Neural crest cell (in vitro differentiated cells): ENCODE data around the gene PRMT2. TPM values are rescaled to one million over a fixed set of nuclear protein-coding genes. Genes with fewer than 3 reads are reported as not detected.
"Not testable (repeated sequence)": the region's sequence is repeated elsewhere in the genome, so short reads cannot be mapped to it uniquely, and the experiment has no call there.

Experiments used
- DNase-seq: peaks from one replicate; pipeline ENCODE4 v3.0.0; 2021; ENCODE audit warnings: low read depth, mixed read lengths, low spot score
- H3K27ac Mint-ChIP-seq: one replicate; pipeline ENCODE4 v1.8.0; 2021; ENCODE audit warnings: mild to moderate bottlenecking, mixed read lengths; ENCODE audit not compliant: unreplicated experiment
- H3K27me3 Mint-ChIP-seq: 2 replicates; pipeline ENCODE4 v1.8.0; 2021; ENCODE audit warnings: low read depth, mild to moderate bottlenecking, mixed read lengths
- H3K36me3 Mint-ChIP-seq: 2 replicates; pipeline ENCODE4 v1.8.0; 2021; ENCODE audit warnings: low read depth, mild to moderate bottlenecking, mixed read lengths
- H3K4me1 Mint-ChIP-seq: 2 replicates; pipeline ENCODE4 v1.8.0; 2021; ENCODE audit warnings: mixed read lengths
- H3K4me3 Mint-ChIP-seq: one replicate; pipeline ENCODE4 v1.8.0; 2021; ENCODE audit warnings: mild to moderate bottlenecking, mixed read lengths
- H3K9me3 Mint-ChIP-seq: 2 replicates; pipeline ENCODE4 v1.8.0; 2021; ENCODE audit warnings: mixed read lengths
- CTCF ChIP-seq: fragments of 200-600 bp; sonication (generic); conservative IDR thresholded peaks from 2 replicates; pipeline ENCODE4 v1.5.0; 2021; ENCODE audit warnings: antibody characterized with exemption, mild to moderate bottlenecking
- total RNA-seq: library from RNA; stranded (reverse); gene quantifications from 2 replicates; pipeline ENCODE4 v1.2.1, GENCODE V29; 2021

PRMT2 gene
- total RNA-seq, 1 donor from 2014 or later: 109 TPM

GRCh38 chr21:46664316-46664995 is 29.0 kb downstream of the PRMT2 start:
- no peak for TF ChIP-seq CTCF

GRCh38 chr21:46665566-46665965 is 30.1 kb downstream of the PRMT2 start:
- Mint-ChIP-seq H3K36me3 (peaks cover 6% of the 10 kb centered on the region), H3K27ac (no peak overlapping the region), H3K9me3 (no peaks in the 10 kb centered on the region), H3K4me3 (peak overlapping the region; percentile 67), H3K27me3 (peaks cover 9% of the 10 kb centered on the region), H3K4me1 (peaks cover 12% of the 10 kb centered on the region)
- TF ChIP-seq CTCF: no peak
- DNase-seq: no peak

More at GRCh38 chr21:46664316-46664995, 29.0 kb downstream of the PRMT2 start:
- Mint-ChIP-seq H3K4me1 (peaks cover 14% of the 10 kb centered on the region), H3K36me3 (peaks cover 7% of the 10 kb centered on the region), H3K9me3 (no peaks in the 10 kb centered on the region), H3K27ac (no peak overlapping the region), H3K27me3 (peaks cover 9% of the 10 kb centered on the region), H3K4me3 (no peak overlapping the region)
- DNase-seq: no peak

- TF ChIP-seq CTCF: no peak
- no peak overlapping the region for H3K27ac Mint-ChIP-seq
- DNase-seq: no peak
- H3K9me3 Mint-ChIP-seq: no peaks in the 10 kb centered on the region
- peak overlapping the region; percentile 89 for H3K4me3 Mint-ChIP-seq
- peaks cover 9% of the 10 kb centered on the region for H3K27me3 Mint-ChIP-seq
- H3K36me3 Mint-ChIP-seq: peaks cover 3% of the 10 kb centered on the region
- H3K4me1 Mint-ChIP-seq: peaks cover 4% of the 10 kb centered on the region
Observed at GRCh38 chr21:46666941-46667740, 31.7 kb downstream of the PRMT2 start.

GRCh38 chr21:46667741-46668380 is 32.4 kb downstream of the PRMT2 start:
- H3K27me3 Mint-ChIP-seq: peaks cover 9% of the 10 kb centered on the region
- DNase-seq: peak; percentile 47
- TF ChIP-seq CTCF: no peak
- peaks cover 4% of the 10 kb centered on the region for H3K4me1 Mint-ChIP-seq
- no peak overlapping the region for H3K27ac Mint-ChIP-seq
- peaks cover 3% of the 10 kb centered on the region for H3K36me3 Mint-ChIP-seq
- no peaks in the 10 kb centered on the region for H3K9me3 Mint-ChIP-seq
- H3K4me3 Mint-ChIP-seq: peak overlapping the region; percentile 89

GRCh38 chr21:46668381-46668780 is 32.9 kb downstream of the PRMT2 start:
- no peak for DNase-seq
- Mint-ChIP-seq H3K27ac (no peak overlapping the region), H3K4me3 (peak overlapping the region; percentile 84), H3K4me1 (peaks cover 4% of the 10 kb centered on the region), H3K9me3 (no peaks in the 10 kb centered on the region), H3K36me3 (peaks cover 3% of the 10 kb centered on the region), H3K27me3 (peaks cover 9% of the 10 kb centered on the region)
- no peak for TF ChIP-seq CTCF

GRCh38 chr21:46668904-46669303 is 33.4 kb downstream of the PRMT2 start:
- not testable (repeated sequence) for H3K36me3 Mint-ChIP-seq, H3K27ac Mint-ChIP-seq, H3K9me3 Mint-ChIP-seq, DNase-seq, H3K4me3 Mint-ChIP-seq, H3K27me3 Mint-ChIP-seq, H3K4me1 Mint-ChIP-seq
